Naive thymus-derived CD4-positive, alpha-beta T cell (primary cell): ENCODE measurements around the gene BCL6B. TPM values are rescaled to one million over a fixed set of nuclear protein-coding genes. Genes with fewer than 3 reads are reported as not detected.
"Not testable (repeated sequence)": the region's sequence is repeated elsewhere in the genome, so short reads cannot be mapped to it uniquely, and the experiment has no call there.

Experiments
- ATAC-seq: fragments of 150-1000 bp; cut with Tn5 transposase; 2 replicates; pipeline ENCODE4 v1.10.0; 2021; ENCODE audit warnings: mild to moderate bottlenecking, moderate library complexity
- CTCF ChIA-PET: fragments of 350-600 bp; sonication (Branson Sonifier 250); formaldehyde crosslinking; loops from one replicate; lab custom pipeline; 2021; ENCODE audit warnings: antibody characterized with exemption; lab: Charles Lee
- POLR2A ChIA-PET: fragments of 350-600 bp; sonication (Branson Sonifier 250); formaldehyde crosslinking; loops from one replicate; lab custom pipeline; 2021; ENCODE audit warnings: antibody characterized with exemption, inconsistent platforms; lab: Charles Lee
- DNase-seq, 9 donors: peaks; one replicate each; pipeline versions ENCODE4 v3.0.0 to v3.0.0-alpha.2; 2020 to 2022; ENCODE audit warnings: mixed read lengths in 1 of 9
- H3K27ac ChIP-seq: one replicate; pipeline ENCODE4 v1.7.0; 2013; ENCODE audit warnings: mild to moderate bottlenecking, low read depth, low read length, moderate library complexity
- H3K27me3 ChIP-seq, 2 donors: one replicate each; pipeline ENCODE4 v1.7.0; 2013; ENCODE audit warnings: low read length in 2 of 2, mild to moderate bottlenecking in 2 of 2, moderate library complexity in 2 of 2; ENCODE audit not compliant: control insufficient read depth in 2 of 2, insufficient read depth in 2 of 2
- H3K36me3 ChIP-seq, 3 experiments: 1 replicate in 2 of 3; 2 replicates in 1 of 3; pipeline ENCODE4 v1.7.0; 2013; ENCODE audit warnings: low read length in 3 of 3, mild to moderate bottlenecking in 3 of 3, moderate library complexity in 1 of 3; ENCODE audit not compliant: insufficient read depth in 3 of 3, control insufficient read depth in 2 of 3
- H3K4me1 ChIP-seq, 2 donors: one replicate each; pipeline ENCODE4 v1.7.0; 2013; ENCODE audit warnings: low read length in 2 of 2, mild to moderate bottlenecking in 2 of 2, moderate library complexity in 1 of 2; ENCODE audit not compliant: control insufficient read depth in 2 of 2, insufficient read depth in 2 of 2
- H3K4me3 ChIP-seq: 2 replicates; pipeline ENCODE4 v1.7.0; 2013; ENCODE audit warnings: mild to moderate bottlenecking, low read length
- H3K9me3 ChIP-seq, 3 experiments: 1 replicate in 2 of 3; 2 replicates in 1 of 3; pipeline ENCODE4 v1.7.0; 2013; ENCODE audit warnings: low read length in 3 of 3; ENCODE audit not compliant: control insufficient read depth in 2 of 3
- H3K27ac Mint-ChIP-seq, 9 donors: one replicate each; pipeline ENCODE4 v1.8.0; 2020 to 2022; ENCODE audit warnings: mixed read lengths in 9 of 9, mild to moderate bottlenecking in 8 of 9, moderate library complexity in 5 of 9, inconsistent platforms in 2 of 9
- H3K27me3 Mint-ChIP-seq, 5 donors: one replicate each; pipeline ENCODE4 v1.8.0; 2021 to 2022; ENCODE audit warnings: mixed read lengths in 5 of 5, mild to moderate bottlenecking in 1 of 5
- H3K36me3 Mint-ChIP-seq, 5 donors: one replicate each; pipeline ENCODE4 v1.8.0; 2020 to 2022; ENCODE audit warnings: mixed read lengths in 5 of 5, mild to moderate bottlenecking in 3 of 5, inconsistent platforms in 1 of 5
- H3K4me1 Mint-ChIP-seq, 7 donors: one replicate each; pipeline ENCODE4 v1.8.0; 2020 to 2022; ENCODE audit warnings: mixed read lengths in 7 of 7, mild to moderate bottlenecking in 3 of 7, inconsistent platforms in 1 of 7
- H3K4me3 Mint-ChIP-seq, 10 donors: one replicate each; pipeline ENCODE4 v1.8.0; 2020 to 2022; ENCODE audit warnings: mild to moderate bottlenecking in 10 of 10, mixed read lengths in 10 of 10, moderate library complexity in 6 of 10, inconsistent platforms in 2 of 10
- H3K9me3 Mint-ChIP-seq, 11 donors: one replicate each; pipeline ENCODE4 v1.8.0; 2020 to 2022; ENCODE audit warnings: mixed read lengths in 11 of 11, mild to moderate bottlenecking in 4 of 11, inconsistent platforms in 1 of 11, moderate library complexity in 1 of 11
- intact Hi-C, 2 donors: fragments of 100-400 bp; cut with micrococcal nuclease; formaldehyde crosslinking; loops; one replicate each; pipeline ENCODE4 v1.15.1; 2023
- polyA plus RNA-seq, 2 donors: library from polyadenylated mRNA; unstranded; fragments of 300-500 nt; fragmentation: Illumina TruSeq; gene quantifications; one replicate each; pipeline ENCODE4 v1.2.3, GENCODE V29; 2021
- total RNA-seq, 6 experiments: library from RNA in 5 of 6; stranded (reverse) in 5 of 6; gene quantifications; 1 replicate in 5 of 6; 2 replicates in 1 of 6; pipeline ENCODE4 v1.2.3 and lab custom pipeline; 2021 to 2026

BCL6B gene
- total and polyA plus RNA-seq, 7 experiments from 2014 or later, result 0.70 TPM; not detected in 6

DNA sequence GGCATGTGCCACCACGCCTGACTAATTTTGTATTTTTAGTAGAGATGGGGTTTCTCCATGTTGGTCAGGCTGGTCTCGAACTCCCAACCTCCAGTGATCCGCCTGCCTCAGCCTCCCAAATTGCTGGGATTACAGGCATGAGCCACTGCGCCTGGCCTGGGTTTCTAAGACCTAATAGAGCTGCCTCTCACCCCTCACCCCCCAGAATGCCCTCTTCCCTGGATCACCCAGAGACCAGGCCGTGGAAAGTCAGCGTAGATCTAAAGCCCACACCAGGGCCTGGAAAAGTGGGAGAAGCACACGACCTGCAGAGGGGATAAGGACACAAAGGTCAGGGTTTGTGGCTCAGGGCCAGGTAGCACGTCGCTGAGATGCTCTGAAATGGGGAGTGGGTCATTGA lies 27.7 kb downstream of the BCL6B start:
- H3K27me3 ChIP-seq, H3K9me3 Mint-ChIP-seq, H3K36me3 ChIP-seq, DNase-seq, intact Hi-C loops, H3K36me3 Mint-ChIP-seq, H3K4me3 Mint-ChIP-seq, POLR2A ChIA-PET, H3K9me3 ChIP-seq, ATAC-seq, H3K27ac ChIP-seq, H3K27me3 Mint-ChIP-seq, H3K4me3 ChIP-seq: not testable (repeated sequence)
- peaks cover 10 to 12% of the 10 kb centered on the region in 2 donors for H3K4me1 ChIP-seq
- CTCF ChIA-PET, result interaction anchor here (0.6 to 6.3 kb wide), 3 partner anchors 40 to 90 kb away, joined by 5 to 47 read pairs (median 7); no protein-coding TSS in a partner anchor
- Mint-ChIP-seq H3K27ac (peak overlapping the region in 2 of 9 donors; percentile 12 to 19), H3K4me1 (peaks cover 0 to 22% (median 21%) of the 10 kb centered on the region in 7 donors)

DNA sequence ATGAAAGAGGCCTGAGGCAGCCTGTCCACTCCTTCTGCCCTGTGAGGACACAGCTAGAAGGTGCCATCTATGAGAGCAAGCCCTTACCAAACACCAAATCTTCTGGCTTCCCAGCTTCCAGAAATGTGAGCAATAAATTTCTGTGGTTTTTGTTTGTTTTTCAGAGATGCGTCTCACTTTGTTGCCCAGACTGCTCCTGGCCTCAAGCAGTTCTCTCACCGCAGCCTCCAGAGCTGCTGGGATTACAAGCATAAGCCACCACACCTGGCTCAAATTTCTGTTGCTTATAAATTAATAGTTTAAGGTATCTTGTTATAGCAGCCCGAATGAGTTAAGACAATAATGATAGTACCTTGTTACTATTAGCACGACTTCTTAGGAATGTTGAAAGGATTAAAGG lies 33.5 kb downstream of the BCL6B start:
- DNase-seq (no peak), ATAC-seq (no peak)
- H3K27ac Mint-ChIP-seq, result no peak overlapping the region
- peaks cover 0 to 5% (median 0%) of the 10 kb centered on the region in 5 donors for H3K27me3 Mint-ChIP-seq
- peaks cover 0 to 9% (median 4%) of the 10 kb centered on the region in 7 donors for H3K4me1 Mint-ChIP-seq
- Histone ChIP-seq H3K27me3 (no peaks in the 10 kb centered on the region), H3K9me3 (no peaks in the 10 kb centered on the region), H3K4me1 (no peaks in the 10 kb centered on the region), H3K4me3 (no peak overlapping the region), H3K36me3 (no peaks in the 10 kb centered on the region), H3K27ac (no peak overlapping the region)
- no peak overlapping the region for H3K4me3 Mint-ChIP-seq
- no peaks in the 10 kb centered on the region for H3K36me3 Mint-ChIP-seq
- ChIA-PET POLR2A (no interaction called here), CTCF (interaction anchor here (0.7 to 1.7 kb wide), 2 partner anchors 80 to 96 kb away, joined by 3 to 5 read pairs; no protein-coding TSS in a partner anchor)
- intact Hi-C loops, result no loop called here
- H3K9me3 Mint-ChIP-seq, result no peaks in the 10 kb centered on the region

- no peaks in the 10 kb centered on the region for H3K36me3 ChIP-seq
- H3K9me3 ChIP-seq, result no peaks in the 10 kb centered on the region
- ATAC-seq, result no peak
- CTCF ChIA-PET, result interaction anchor here (0.7 to 1.1 kb wide), 3 partner anchors 13 to 129 kb away, joined by 3 to 6 read pairs (median 4); no protein-coding TSS in a partner anchor
- no peak for DNase-seq
- Mint-ChIP-seq H3K36me3 (no peaks in the 10 kb centered on the region), H3K27me3 (peaks cover 0 to 11% (median 3%) of the 10 kb centered on the region in 5 donors), H3K27ac (peak overlapping the region in 1 of 9 donors; percentile 78), H3K9me3 (no peaks in the 10 kb centered on the region), H3K4me1 (peaks cover 0 to 8% (median 4%) of the 10 kb centered on the region in 7 donors), H3K4me3 (no peak overlapping the region)
- H3K27ac ChIP-seq, result no peak overlapping the region
- no peaks in the 10 kb centered on the region for H3K4me1 ChIP-seq
- POLR2A ChIA-PET, result no interaction called here
- intact Hi-C loops, result no loop called here
- H3K4me3 ChIP-seq, result no peak overlapping the region
- H3K27me3 ChIP-seq, result no peaks in the 10 kb centered on the region
Measured at GRCh38 chr17:7058831-7059447, 36.1 kb downstream of the BCL6B start.

GRCh38 chr17:7060165-7060891 lies 37.5 kb downstream of the BCL6B start:
- no peaks in the 10 kb centered on the region for H3K36me3 Mint-ChIP-seq
- Histone ChIP-seq H3K9me3 (no peaks in the 10 kb centered on the region), H3K36me3 (no peaks in the 10 kb centered on the region), H3K4me1 (no peaks in the 10 kb centered on the region), H3K4me3 (no peak overlapping the region), H3K27ac (no peak overlapping the region), H3K27me3 (no peaks in the 10 kb centered on the region)
- H3K27ac Mint-ChIP-seq, result peak overlapping the region in 2 of 9 donors; percentile 42 to 66
- no peak for ATAC-seq
- CTCF ChIA-PET, result no interaction called here
- H3K27me3 Mint-ChIP-seq, result peaks cover 0 to 10% (median 3%) of the 10 kb centered on the region in 5 donors
- POLR2A ChIA-PET, result interaction anchor here (0.6 to 0.7 kb wide), 2 partner anchors 29 to 65 kb away, joined by 3 read pairs; no protein-coding TSS in a partner anchor
- H3K4me1 Mint-ChIP-seq, result peaks cover 0 to 8% (median 4%) of the 10 kb centered on the region in 7 donors
- intact Hi-C loops, result no loop called here
- no peaks in the 10 kb centered on the region for H3K9me3 Mint-ChIP-seq
- DNase-seq, result peak in 1 of 9 donors; percentile 40
- H3K4me3 Mint-ChIP-seq, result no peak overlapping the region

GRCh38 chr17:7063518-7064094 lies 40.8 kb downstream of the BCL6B start:
- H3K9me3 Mint-ChIP-seq, result peaks cover 5 to 23% (median 11%) of the 10 kb centered on the region in 11 donors
- intact Hi-C loops, result no loop called here
- no peak overlapping the region for H3K4me3 Mint-ChIP-seq

GRCh38 chr17:7064261-7064660 lies 41.4 kb downstream of the BCL6B start:
- Mint-ChIP-seq H3K27ac (no peak overlapping the region), H3K36me3 (peaks cover 0 to 18% (median 12%) of the 10 kb centered on the region in 5 donors), H3K4me1 (peaks cover 0 to 8% (median 4%) of the 10 kb centered on the region in 7 donors), H3K4me3 (no peak overlapping the region), H3K27me3 (peaks cover 0 to 12% (median 0%) of the 10 kb centered on the region in 5 donors), H3K9me3 (peaks cover 9 to 29% (median 14%) of the 10 kb centered on the region in 11 donors)
- H3K4me1 ChIP-seq, result no peaks in the 10 kb centered on the region
- no peak overlapping the region for H3K4me3 ChIP-seq
- ATAC-seq (no peak), DNase-seq (no peak)
- ChIA-PET POLR2A (no interaction called here), CTCF (no interaction called here)
- intact Hi-C loops, result no loop called here
- peaks cover 0 to 8% (median 0%) of the 10 kb centered on the region in 3 experiments for H3K9me3 ChIP-seq
- H3K27me3 ChIP-seq, result no peaks in the 10 kb centered on the region
- no peak overlapping the region for H3K27ac ChIP-seq
- no peaks in the 10 kb centered on the region for H3K36me3 ChIP-seq

More at GRCh38 chr17:7063518-7064094, 40.8 kb downstream of the BCL6B start:
- no peak overlapping the region for H3K27ac ChIP-seq
- peaks cover 0 to 8% (median 4%) of the 10 kb centered on the region in 7 donors for H3K4me1 Mint-ChIP-seq
- ChIA-PET POLR2A (no interaction called here), CTCF (interaction anchor here (0.7 to 1.6 kb wide), 2 partner anchors 8 to 18 kb away, joined by 3 to 9 read pairs; no protein-coding TSS in a partner anchor)
- no peak overlapping the region for H3K27ac Mint-ChIP-seq
- H3K36me3 ChIP-seq, result no peaks in the 10 kb centered on the region
- DNase-seq (no peak), ATAC-seq (no peak)
- H3K27me3 ChIP-seq, result no peaks in the 10 kb centered on the region
- peaks cover 0 to 8% (median 0%) of the 10 kb centered on the region in 3 experiments for H3K9me3 ChIP-seq
- H3K4me1 ChIP-seq, result no peaks in the 10 kb centered on the region
- H3K4me3 ChIP-seq, result no peak overlapping the region
- peaks cover 0 to 13% (median 3%) of the 10 kb centered on the region in 5 donors for H3K27me3 Mint-ChIP-seq
- peaks cover 0 to 11% (median 6%) of the 10 kb centered on the region in 5 donors for H3K36me3 Mint-ChIP-seq
